HepG2 (cell line): ENCODE measurements around the gene PIK3CD. TPM values are rescaled to one million over a fixed set of nuclear protein-coding genes. Genes with fewer than 3 reads are reported as not detected.

Experiments used
- ATAC-seq: fragments of 200-7000 bp; cut with Tn5 transposase; 3 replicates; pipeline ENCODE4 v1.9.1; 2020; ENCODE audit warnings: mild to moderate bottlenecking, moderate library complexity
- BruUV-seq: library from RNA; stranded (reverse); fragments of 400-500 nt; replicated peaks from 2 replicates; lab custom pipeline; 2021; lab: Mats Ljungman, UMichigan
- CTCF ChIA-PET: fragments of 300-600 bp; formaldehyde crosslinking; extraction: SDS; loops from one replicate; lab custom pipeline; 2021; ENCODE audit warnings: low total read pairs, inconsistent platforms, low intra/inter-chr PET ratio; lab: Yijun Ruan, JAX
- POLR2A ChIA-PET: fragments of 350-600 bp; sonication (Branson Sonifier 250); formaldehyde crosslinking; loops from one replicate; lab custom pipeline; 2020; ENCODE audit warnings: antibody characterized with exemption, inconsistent platforms; lab: Yijun Ruan, JAX
- DNase-seq: peaks from one replicate; pipeline ENCODE4 v3.0.0-alpha.2; 2015; ENCODE audit warnings: low spot score
- FAIRE-seq: peaks from 3 replicates; lab custom pipeline; 2011; peaks lifted over from hg19 to GRCh38; lab: Jason Lieb, UNC
- H2AFZ ChIP-seq: one replicate; pipeline ENCODE4 v1.6.1; 2011; ENCODE audit warnings: low read length, inconsistent platforms
- H3K27ac ChIP-seq: fragments of 300-600 bp; 3 replicates; pipeline ENCODE4 v1.8.0; 2011; ENCODE audit warnings: mixed run types, mild to moderate bottlenecking, mixed read lengths, low read length, inconsistent platforms; ENCODE audit not compliant: insufficient read depth; ENCODE audit errors: extremely low read length
- H3K27me3 ChIP-seq, 2 experiments: fragments of 200-600 bp in 1 of 2; 2 replicates in 1 of 2; 3 replicates in 1 of 2; pipeline versions ENCODE4 v1.6.0 to v1.8.0; 2011; ENCODE audit warnings: low read length in 2 of 2, mild to moderate bottlenecking in 2 of 2, moderate library complexity in 2 of 2, inconsistent platforms in 1 of 2; ENCODE audit not compliant: insufficient read depth in 2 of 2, control insufficient read depth in 1 of 2
- H3K36me3 ChIP-seq, 2 experiments: fragments of 200-600 bp in 1 of 2; replicated peaks in 1 of 2; 2 replicates in 1 of 2; 3 replicates in 1 of 2; pipeline versions ENCODE4 v1.5.1 to v1.8.0; 2011; ENCODE audit warnings: low read length in 2 of 2, inconsistent platforms in 1 of 2; ENCODE audit not compliant: insufficient read depth in 2 of 2, control insufficient read depth in 1 of 2
- H3K4me1 ChIP-seq: 2 replicates; pipeline ENCODE4 v1.5.1; 2012; ENCODE audit warnings: low read length, inconsistent platforms; ENCODE audit not compliant: insufficient read depth
- H3K4me2 ChIP-seq: 2 replicates; pipeline ENCODE4 v1.6.0; 2011; ENCODE audit warnings: low read depth, low read length, inconsistent platforms
- H3K4me3 ChIP-seq, 3 experiments: fragments of 200-600 bp in 1 of 3; sonication (generic), shearing (Covaris generic) in 1 of 3; replicated peaks in 1 of 3; 2 replicates each; pipeline ENCODE4 v1.5.1; 2011 to 2016; ENCODE audit warnings: low read length in 3 of 3, inconsistent platforms in 2 of 3, low read depth in 2 of 3, mild to moderate bottlenecking in 2 of 3, control low read depth in 1 of 3, mixed read lengths in 1 of 3; ENCODE audit not compliant: insufficient read depth in 1 of 3
- H3K79me2 ChIP-seq: one replicate; pipeline ENCODE4 v1.6.1; 2011; ENCODE audit warnings: low read length, inconsistent platforms; ENCODE audit not compliant: insufficient read depth
- H3K9ac ChIP-seq: 2 replicates; pipeline ENCODE4 v1.6.0; 2011; ENCODE audit warnings: mild to moderate bottlenecking, low read depth, low read length, inconsistent platforms; ENCODE audit not compliant: insufficient read depth
- H3K9me3 ChIP-seq: 2 replicates; pipeline ENCODE4 v1.5.1; 2012; ENCODE audit warnings: mild to moderate bottlenecking, low read length
- H4K20me1 ChIP-seq: 2 replicates; pipeline ENCODE4 v1.6.0; 2011; ENCODE audit warnings: inconsistent platforms, mild to moderate bottlenecking, low read length, moderate library complexity; ENCODE audit not compliant: insufficient read depth
- ATF3 ChIP-seq: sonication (generic); formaldehyde crosslinking; IDR thresholded peaks from 2 replicates; pipeline ENCODE4 v1.4.0; 2020; ENCODE audit warnings: missing genetic modification reagents
- HCFC1 ChIP-seq: fragments of 150-350 bp; IDR thresholded peaks from 2 replicates; pipeline ENCODE4 v1.6.1; 2014; ENCODE audit warnings: low read depth, low read length
- KMT2A ChIP-seq: sonication (generic); formaldehyde crosslinking; IDR thresholded peaks from 2 replicates; pipeline ENCODE4 v1.4.0; 2020; ENCODE audit warnings: missing genetic modification reagents
- MTERF4 ChIP-seq: sonication (generic); formaldehyde crosslinking; IDR thresholded peaks from 2 replicates; pipeline ENCODE4 v1.8.0; 2023; ENCODE audit warnings: mild to moderate bottlenecking, missing genetic modification reagents
- PHF20 ChIP-seq: sonication (generic); formaldehyde crosslinking; IDR thresholded peaks from 2 replicates; pipeline ENCODE4 v1.5.0; 2020; ENCODE audit warnings: mild to moderate bottlenecking, missing genetic modification reagents
- RFX3 ChIP-seq: IDR thresholded peaks from 2 replicates; pipeline ENCODE4 v1.6.1; 2016; ENCODE audit warnings: missing biosample characterization, missing genetic modification reagents
- RFX5 ChIP-seq: IDR thresholded peaks from 2 replicates; pipeline ENCODE4 v1.6.1; 2011; ENCODE audit warnings: low read depth, low read length, improper control_type of control experiment
- RFXANK ChIP-seq: IDR thresholded peaks from 2 replicates; pipeline ENCODE4 v1.6.1; 2016
- SOX5 ChIP-seq: IDR thresholded peaks from 2 replicates; pipeline ENCODE4 v1.6.1; 2016; ENCODE audit warnings: borderline replicate concordance
- ZKSCAN1 ChIP-seq: fragments of 150-350 bp; IDR thresholded peaks from 2 replicates; pipeline ENCODE4 v1.6.1; 2014; ENCODE audit warnings: low read length
- ZNF121 ChIP-seq: sonication (generic); formaldehyde crosslinking; IDR thresholded peaks from 2 replicates; pipeline ENCODE4 v1.5.0; 2020; ENCODE audit warnings: mild to moderate bottlenecking, missing genetic modification reagents
- ZNF138 ChIP-seq: sonication (generic); formaldehyde crosslinking; IDR thresholded peaks from 2 replicates; pipeline ENCODE4 v1.5.0; 2020; ENCODE audit warnings: mild to moderate bottlenecking, low read depth, missing genetic modification reagents
- ZNF333 ChIP-seq: sonication (generic); formaldehyde crosslinking; IDR thresholded peaks from 2 replicates; pipeline ENCODE4 v1.4.0; 2020; ENCODE audit warnings: mild to moderate bottlenecking, missing genetic modification reagents, borderline replicate concordance
- ZNF770 ChIP-seq: sonication (generic); formaldehyde crosslinking; IDR thresholded peaks from 2 replicates; pipeline ENCODE4 v1.5.0; 2020; ENCODE audit warnings: mild to moderate bottlenecking, missing genetic modification reagents
- ZNF841 ChIP-seq: sonication (generic); formaldehyde crosslinking; IDR thresholded peaks from 2 replicates; pipeline ENCODE4 v1.8.1; 2023; ENCODE audit warnings: missing genetic modification reagents, borderline replicate concordance
- ZSCAN21 ChIP-seq: sonication (generic); formaldehyde crosslinking; IDR thresholded peaks from 2 replicates; pipeline ENCODE4 v1.8.0; 2022; ENCODE audit warnings: mild to moderate bottlenecking, missing genetic modification reagents, moderate library complexity, borderline replicate concordance
- WGBS: methylation state at CpG from one replicate; pipeline ENCODE4 v1.1.6; 2017; ENCODE audit warnings: low lambda C conversion rate; 5-methylcytosine and 5-hydroxymethylcytosine counted together
- in situ Hi-C: cut with HindIII; loops from 2 replicates; pipeline ENCODE4 v1.10.0; 2017; ENCODE audit warnings: low pct_unique_long_range_greater_than_20kb; ENCODE audit not compliant: extremely low pct_ligation_motif_present
- intact Hi-C: fragments of 100-400 bp; cut with micrococcal nuclease; formaldehyde crosslinking; loops from one replicate; pipeline ENCODE4 v1.10.0; 2022; ENCODE audit not compliant: unreplicated experiment
- polyA plus RNA-seq, 8 experiments: library from polyadenylated mRNA; depleted of rRNA in 3 of 8; stranded (reverse) in 7 of 8; unstranded in 1 of 8; fragments of >200 nt; fragmentation: Illumina TruSeq in 4 of 8; extraction: Trizol in 4 of 8; gene quantifications; 2 replicates each; pipeline versions ENCODE4 v1.2.1 to v1.2.3, GENCODE V29; 2011 to 2016; ENCODE audit warnings: low read depth in 4 of 8, missing spikeins in 1 of 8, mixed read lengths in 1 of 8; ENCODE audit not compliant: insufficient read depth in 1 of 8
- total RNA-seq, 5 experiments: library from RNA; depleted of rRNA; stranded (reverse); fragments of >200 nt; fragmentation: Illumina TruSeq; extraction: Trizol; gene quantifications; 2 replicates each; pipeline ENCODE4 v1.2.3, GENCODE V29; 2016; ENCODE audit warnings: low read depth in 1 of 5

The PIK3CD gene
- total and polyA plus RNA-seq, 2 of the 13 experiments (the other 11 are each of a cell fraction or from before 2014, with no cell fraction given) = 7.1 to 10.0 TPM

- no peak for FAIRE-seq
- H3K9me3 ChIP-seq = no peaks in the 10 kb centered on the region
- H3K27me3 ChIP-seq = peaks cover 0 to 18% of the 10 kb centered on the region in 2 experiments; a peak in 1 of 5 replicates
- TF ChIP-seq MTERF4 (CRISPR knock-in tag) = 0 out of 2 replicates have a peak, but pooled peaks have one; percentile 43
- TF ChIP-seq ZNF841 (CRISPR knock-in tag) = no peak
- no peak for TF ChIP-seq RFX5
- no peak for TF ChIP-seq HCFC1
- TF ChIP-seq ZKSCAN1 = no peak
- no peak for TF ChIP-seq KMT2A (CRISPR knock-in tag)
- no peak for TF ChIP-seq ZNF138 (CRISPR knock-in tag)
- no peak for TF ChIP-seq RFXANK
- no peak for TF ChIP-seq ATF3 (CRISPR knock-in tag)
- no peak for TF ChIP-seq RFX3 (CRISPR knock-in tag)
- TF ChIP-seq ZNF770 = peak; percentile 59; the same call in 1 of the 2 replicates
- no peak for TF ChIP-seq SOX5 (CRISPR knock-in tag)
- no peak for TF ChIP-seq PHF20 (CRISPR knock-in tag)
- no peak for TF ChIP-seq ZNF333 (CRISPR knock-in tag)
- TF ChIP-seq ZNF121 = peak; percentile 87
- no peak for TF ChIP-seq ZSCAN21 (CRISPR knock-in tag)
- H3K36me3 ChIP-seq = no peaks in the 10 kb centered on the region
- no peak overlapping the region for H3K27ac ChIP-seq
- no TSS peak for BruUV-seq
- no peaks in the 10 kb centered on the region for H3K79me2 ChIP-seq
- in situ Hi-C loops (no loop called here), intact Hi-C loops (no loop called here)
- peaks cover 39% of the 10 kb centered on the region for H3K4me1 ChIP-seq
- peak overlapping the region; percentile 100 for H3K4me2 ChIP-seq
- H2AFZ ChIP-seq = no peak overlapping the region
- DNase-seq = no peak
- ChIA-PET POLR2A (interaction anchor here (1.2 to 4.1 kb wide), 3 partner anchors 12 to 255 kb away, joined by 3 to 35 read pairs (median 3); partner anchors contain the start of genes LZIC and NMNAT1), CTCF (no interaction called here)
- peak overlapping the region; percentile 49; the same call in 1 of the 2 replicates for H3K9ac ChIP-seq
- no peaks in the 10 kb centered on the region for H4K20me1 ChIP-seq
- 16% methylated on average over 12 of the region's 14 CpGs for WGBS
- peak overlapping the region; percentile 63 to 72 (median 70) for H3K4me3 ChIP-seq
- no peak for ATAC-seq
These were observed 37.1 kb downstream of the PIK3CD start for GRCh38 chr1:9688599-9688998.
